Muscle of leg (tissue), 11 donors: ENCODE results near the gene SH3GL1. TPM values are rescaled to one million over a fixed set of nuclear protein-coding genes. Genes with fewer than 3 reads are reported as not detected.

Experiments
- DNase-seq: peaks from one replicate; pipeline ENCODE4 v3.0.0; 2013
- H3K27ac ChIP-seq: one replicate; pipeline ENCODE4 v1.5.1; 2013; ENCODE audit warnings: mild to moderate bottlenecking, low read length, control low read depth
- H3K27me3 ChIP-seq: one replicate; pipeline ENCODE4 v1.6.1; 2013; ENCODE audit warnings: low read length; ENCODE audit not compliant: control insufficient read depth, insufficient read depth
- H3K36me3 ChIP-seq: one replicate; pipeline ENCODE4 v1.6.1; 2013; ENCODE audit warnings: low read length; ENCODE audit not compliant: control insufficient read depth, insufficient read depth
- H3K4me1 ChIP-seq: one replicate; pipeline ENCODE4 v1.6.1; 2013; ENCODE audit warnings: low read length; ENCODE audit not compliant: control insufficient read depth, insufficient read depth
- H3K4me3 ChIP-seq: one replicate; pipeline ENCODE4 v1.5.1; 2013; ENCODE audit warnings: low read length, control low read depth
- H3K9me3 ChIP-seq: replicated peaks from 2 replicates; pipeline ENCODE4 v1.6.1; 2013; ENCODE audit warnings: low read depth, low read length; ENCODE audit not compliant: control insufficient read depth
- WGBS: methylation state at CpG from one replicate; pipeline ENCODE4 v1.1.5; 2013; ENCODE audit warnings: missing lambda C conversion rate; ENCODE audit not compliant: insufficient coverage; 5-methylcytosine and 5-hydroxymethylcytosine counted together
- polyA plus RNA-seq, 8 donors: library from polyadenylated mRNA; unstranded; fragments of 120-200 nt; gene quantifications; one replicate each; pipeline versions ENCODE4 v1.2.1 to v1.2.3, GENCODE V29; 2013; ENCODE audit warnings: inconsistent platforms in 1 of 8, low replicate concordance in 1 of 8; ENCODE audit not compliant: insufficient read length in 8 of 8, insufficient read depth in 1 of 8
- total RNA-seq: library from RNA; stranded (reverse); fragments of 120-200 nt; gene quantifications from one replicate; pipeline ENCODE4 v1.2.4, GENCODE V29; 2013

Gene SH3GL1
- total and polyA plus RNA-seq, 9 donors, result 29.1 to 77.9 (median 69.7) TPM

DNA sequence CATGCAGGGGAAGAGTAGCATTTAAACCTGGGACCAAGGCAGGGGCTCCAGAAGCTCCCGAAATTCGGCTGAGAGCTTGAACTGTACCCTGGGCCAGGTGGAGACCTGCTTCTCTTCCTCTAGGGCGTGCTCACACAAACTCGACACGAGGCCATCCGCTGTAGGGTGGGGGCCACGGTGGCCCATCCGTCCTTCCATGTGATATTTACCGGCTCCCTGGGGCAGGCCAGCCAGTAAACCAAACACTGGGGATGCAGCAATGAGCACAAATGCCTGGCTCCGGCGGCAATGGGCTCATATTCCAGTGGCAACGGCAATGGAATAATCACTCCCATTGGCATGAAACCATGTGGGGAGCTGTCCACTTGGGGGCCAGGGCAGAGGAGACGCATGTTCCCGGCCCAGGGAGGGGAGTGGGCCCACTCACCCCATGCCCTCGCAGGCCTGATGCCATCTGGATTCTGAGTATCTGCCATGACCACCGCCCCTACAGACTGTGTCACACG lies 10.8 kb downstream of the SH3GL1 start:
- Histone ChIP-seq H3K4me1 (peaks cover 88% of the 10 kb centered on the region), H3K9me3 (no peaks in the 10 kb centered on the region), H3K27ac (peak overlapping the region; percentile 87), H3K4me3 (no peak overlapping the region), H3K27me3 (no peaks in the 10 kb centered on the region), H3K36me3 (peaks cover 26% of the 10 kb centered on the region)
- 38% methylated on average over 17 of the region's 17 CpGs for WGBS
- DNase-seq, result no peak

- Histone ChIP-seq H3K4me3 (no peak overlapping the region), H3K27ac (peak overlapping the region; percentile 75), H3K27me3 (no peaks in the 10 kb centered on the region), H3K4me1 (peaks cover 83% of the 10 kb centered on the region), H3K9me3 (no peaks in the 10 kb centered on the region), H3K36me3 (peaks cover 31% of the 10 kb centered on the region)
- DNase-seq, result no peak
- 63% methylated on average over 9 of the region's 9 CpGs for WGBS
Measured at GRCh38 chr19:4389064-4389375, 11.3 kb downstream of the SH3GL1 start.

GRCh38 chr19:4388337-4389063 lies 11.8 kb downstream of the SH3GL1 start:
- no peaks in the 10 kb centered on the region for H3K9me3 ChIP-seq
- no peak overlapping the region for H3K4me3 ChIP-seq
- H3K27me3 ChIP-seq, result no peaks in the 10 kb centered on the region
- DNase-seq, result peak; percentile 73
- H3K36me3 ChIP-seq, result peaks cover 36% of the 10 kb centered on the region
- 55% methylated on average over 16 of the region's 16 CpGs for WGBS
- peak overlapping the region; percentile 75 for H3K27ac ChIP-seq
- H3K4me1 ChIP-seq, result peaks cover 77% of the 10 kb centered on the region

DNA sequence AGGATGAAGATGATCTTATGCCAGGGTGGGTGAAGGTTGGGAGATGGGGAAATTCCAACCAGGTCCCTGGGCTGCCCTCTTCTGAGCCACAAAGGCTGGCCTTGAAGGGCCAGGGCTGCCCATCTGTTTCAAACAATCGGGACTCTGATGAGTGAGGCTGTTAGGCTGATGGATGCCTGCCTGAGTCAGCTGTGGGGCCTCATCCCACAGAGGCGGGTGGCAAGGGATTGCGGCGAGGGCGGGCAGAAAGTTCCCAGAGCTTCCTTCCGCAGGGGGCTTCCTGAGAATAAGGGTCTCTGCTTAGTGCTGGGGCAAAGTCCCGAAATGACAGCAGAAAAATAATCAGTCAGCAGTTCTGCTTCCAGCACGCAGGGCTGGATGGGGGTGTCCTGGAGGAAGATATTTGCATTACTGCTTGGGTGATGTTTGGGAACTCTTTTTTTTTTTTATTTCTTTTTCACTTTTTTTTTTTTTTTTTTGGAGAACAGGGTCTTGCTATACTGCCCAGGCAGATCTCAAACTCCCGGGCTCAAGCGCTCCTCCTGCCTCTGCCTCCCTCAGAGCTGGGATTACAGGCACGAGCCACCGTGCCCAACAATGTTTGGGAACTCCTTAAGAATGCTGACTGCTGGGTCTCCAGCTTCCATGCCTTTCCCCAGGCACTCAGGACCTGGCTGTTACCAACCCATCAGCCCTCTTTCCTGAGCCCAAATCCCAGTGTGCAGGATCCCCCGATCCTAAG lies 14.1 kb downstream of the SH3GL1 start:
- peak overlapping the region; percentile 10 for H3K27ac ChIP-seq
- no peaks in the 10 kb centered on the region for H3K27me3 ChIP-seq
- DNase-seq, result peak; percentile 21
- H3K4me3 ChIP-seq, result no peak overlapping the region
- peaks cover 42% of the 10 kb centered on the region for H3K36me3 ChIP-seq
- no peaks in the 10 kb centered on the region for H3K9me3 ChIP-seq
- H3K4me1 ChIP-seq, result peaks cover 55% of the 10 kb centered on the region
- 75% methylated on average over 8 of the region's 13 CpGs for WGBS

DNA sequence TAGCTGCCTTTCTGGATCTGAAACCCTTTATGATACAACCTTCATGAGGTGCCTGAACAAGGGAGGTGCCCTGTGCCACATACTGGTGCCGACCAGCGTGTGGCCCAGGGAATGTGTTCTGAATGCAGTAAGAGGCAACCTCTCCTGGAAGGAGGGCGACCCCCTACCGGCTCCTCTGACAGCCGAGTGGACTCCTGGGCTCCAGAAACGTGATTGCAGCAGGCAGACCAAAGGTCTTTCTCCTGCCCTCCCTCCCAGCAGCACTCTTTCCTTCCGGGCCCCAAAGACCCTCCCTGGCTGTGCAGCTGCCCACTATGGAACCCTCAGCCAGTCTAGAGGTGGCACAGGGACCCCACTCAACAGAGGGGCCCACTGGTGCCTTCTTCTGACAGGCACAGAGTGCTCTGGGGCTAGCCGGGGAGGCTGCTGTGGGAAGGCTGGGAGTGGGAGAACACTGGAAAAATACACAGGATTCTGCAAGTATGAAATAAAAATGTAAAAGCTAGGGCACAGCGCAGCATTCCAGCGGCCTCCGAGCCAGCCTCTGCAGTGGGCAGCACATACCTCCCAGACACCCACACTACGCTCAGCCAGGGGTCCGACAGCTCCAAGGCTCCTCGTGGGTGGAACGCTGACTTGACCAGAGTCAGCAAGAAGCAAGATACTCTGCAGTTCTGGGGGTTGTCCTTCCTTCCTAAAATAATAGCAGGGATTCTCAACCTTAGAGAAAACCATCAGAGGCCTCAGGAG lies 14.9 kb downstream of the SH3GL1 start:
- Histone ChIP-seq H3K4me1 (peaks cover 52% of the 10 kb centered on the region), H3K4me3 (no peak overlapping the region), H3K27me3 (no peaks in the 10 kb centered on the region), H3K36me3 (peaks cover 42% of the 10 kb centered on the region), H3K9me3 (no peaks in the 10 kb centered on the region), H3K27ac (peak overlapping the region; percentile 10)
- no peak for DNase-seq
- 85% methylated on average over 12 of the region's 15 CpGs for WGBS

DNA sequence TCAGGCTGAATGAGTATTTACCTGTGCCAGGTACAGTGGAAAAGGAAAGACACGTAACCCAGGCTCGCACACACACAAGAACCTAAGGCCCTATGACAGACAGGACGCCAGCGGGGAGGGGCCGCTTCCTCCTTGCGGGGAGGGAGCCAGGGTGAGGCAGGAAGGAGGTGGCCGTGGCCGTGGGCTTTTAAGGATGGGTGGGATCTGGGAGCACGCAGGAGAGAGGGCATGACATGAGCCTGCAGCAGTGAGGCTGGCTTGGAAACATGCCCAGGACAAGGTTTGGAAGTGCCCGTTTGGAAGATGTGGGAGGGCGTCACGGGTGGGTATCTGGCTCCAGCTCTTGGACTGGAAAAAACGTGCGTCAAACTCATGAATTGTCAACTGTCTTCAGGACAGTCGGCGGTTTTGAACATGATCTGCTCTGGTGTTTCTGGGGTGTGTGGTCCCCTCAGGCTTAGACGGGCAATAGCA lies 20.1 kb downstream of the SH3GL1 start:
- no peaks in the 10 kb centered on the region for H3K9me3 ChIP-seq
- peaks cover 57% of the 10 kb centered on the region for H3K4me1 ChIP-seq
- no peaks in the 10 kb centered on the region for H3K27me3 ChIP-seq
- peak; percentile 33 for DNase-seq
- peak overlapping the region; percentile 64 for H3K27ac ChIP-seq
- no peak overlapping the region for H3K4me3 ChIP-seq
- peaks cover 31% of the 10 kb centered on the region for H3K36me3 ChIP-seq
- 45% methylated on average over 16 of the region's 17 CpGs for WGBS

DNA sequence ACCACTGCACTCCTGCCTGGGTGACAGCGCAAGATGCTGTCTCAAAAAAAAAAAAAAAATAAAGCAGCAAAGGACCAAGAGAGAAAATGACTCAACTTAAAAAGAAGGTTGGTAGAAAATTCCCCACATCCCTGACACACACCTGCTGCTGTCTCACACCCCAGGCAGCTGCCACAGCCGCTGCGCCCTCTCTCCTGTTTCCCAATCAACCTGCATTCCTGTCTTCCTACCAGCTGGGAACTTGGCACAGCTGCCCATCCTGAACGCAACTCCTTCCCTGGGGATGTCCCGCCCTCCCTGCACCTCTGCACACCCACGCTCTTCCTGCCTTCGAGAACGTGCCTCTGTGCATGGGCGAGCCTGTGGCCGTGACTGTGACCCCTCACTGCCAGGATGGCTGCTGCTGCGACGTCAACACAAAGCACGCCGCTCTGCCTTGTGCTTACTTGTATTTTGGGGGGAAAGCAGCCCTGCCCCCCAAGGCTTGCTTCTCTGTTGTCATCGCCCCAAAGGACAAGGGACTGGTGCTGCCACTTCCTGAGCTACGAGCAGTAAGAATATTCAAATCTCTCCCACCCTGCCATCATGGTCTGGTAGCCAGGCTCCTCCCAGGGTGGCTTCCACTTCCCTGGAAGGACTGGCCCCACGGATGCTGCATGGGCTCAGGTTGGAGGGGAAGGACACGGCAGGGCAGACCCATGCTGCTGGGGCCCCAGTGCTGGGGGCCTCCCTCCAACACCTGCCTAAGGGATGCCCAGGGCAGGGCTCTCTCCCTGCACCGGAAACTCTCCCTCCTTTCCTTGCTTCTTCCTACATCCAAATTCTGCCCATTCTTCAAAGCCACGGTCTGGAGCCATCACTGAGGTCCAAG lies 20.7 kb downstream of the SH3GL1 start:
- no peak overlapping the region for H3K4me3 ChIP-seq
- peak overlapping the region; percentile 64 for H3K27ac ChIP-seq
- WGBS, result 44% methylated on average over 8 of the region's 20 CpGs
- peak; percentile 73 for DNase-seq
- H3K27me3 ChIP-seq, result no peaks in the 10 kb centered on the region
- peaks cover 61% of the 10 kb centered on the region for H3K4me1 ChIP-seq
- H3K9me3 ChIP-seq, result no peaks in the 10 kb centered on the region
- peaks cover 25% of the 10 kb centered on the region for H3K36me3 ChIP-seq

- Histone ChIP-seq H3K4me3 (no peak overlapping the region), H3K9me3 (no peaks in the 10 kb centered on the region), H3K27me3 (no peaks in the 10 kb centered on the region), H3K36me3 (peaks cover 18% of the 10 kb centered on the region), H3K4me1 (peaks cover 68% of the 10 kb centered on the region), H3K27ac (peak overlapping the region; percentile 64)
- no peak for DNase-seq
- 84% methylated on average over 11 of the region's 11 CpGs for WGBS
Measured at GRCh38 chr19:4378886-4379285, 21.5 kb downstream of the SH3GL1 start.

GRCh38 chr19:4376991-4377781 lies 23.2 kb downstream of the SH3GL1 start:
- Histone ChIP-seq H3K27me3 (no peaks in the 10 kb centered on the region), H3K9me3 (no peaks in the 10 kb centered on the region), H3K36me3 (peaks cover 10% of the 10 kb centered on the region), H3K4me1 (peaks cover 85% of the 10 kb centered on the region), H3K27ac (peak overlapping the region; percentile 35), H3K4me3 (no peak overlapping the region)
- 77% methylated on average over 19 of the region's 23 CpGs for WGBS
- no peak for DNase-seq
